GM18502 (cell line): ENCODE data around the gene TNS3.

Source experiments
- ATAC-seq: cut with Tn5 transposase; IDR thresholded peaks from one replicate; pipeline ENCODE4 v1.9.1; 2021; ENCODE audit warnings: mild to moderate bottlenecking; ENCODE audit not compliant: unreplicated experiment, poor library complexity

Gene TNS3

GRCh38 chr7:47378728-47379395 is 203.0 kb downstream of the TNS3 start:
- no peak for ATAC-seq

GRCh38 chr7:47377741-47378140 is 204.2 kb downstream of the TNS3 start:
- ATAC-seq: no peak

- no peak for ATAC-seq
These were observed 204.8 kb downstream of the TNS3 start for GRCh38 chr7:47376991-47377616.

GRCh38 chr7:47375121-47375938 is 206.6 kb downstream of the TNS3 start:
- ATAC-seq: no peak

GRCh38 chr7:47374538-47374937 is 207.4 kb downstream of the TNS3 start:
- no peak for ATAC-seq

GRCh38 chr7:47373871-47374451 is 207.9 kb downstream of the TNS3 start:
- ATAC-seq: no peak

- ATAC-seq: no peak
These were observed 210.1 kb downstream of the TNS3 start for GRCh38 chr7:47371733-47372368.

DNA sequence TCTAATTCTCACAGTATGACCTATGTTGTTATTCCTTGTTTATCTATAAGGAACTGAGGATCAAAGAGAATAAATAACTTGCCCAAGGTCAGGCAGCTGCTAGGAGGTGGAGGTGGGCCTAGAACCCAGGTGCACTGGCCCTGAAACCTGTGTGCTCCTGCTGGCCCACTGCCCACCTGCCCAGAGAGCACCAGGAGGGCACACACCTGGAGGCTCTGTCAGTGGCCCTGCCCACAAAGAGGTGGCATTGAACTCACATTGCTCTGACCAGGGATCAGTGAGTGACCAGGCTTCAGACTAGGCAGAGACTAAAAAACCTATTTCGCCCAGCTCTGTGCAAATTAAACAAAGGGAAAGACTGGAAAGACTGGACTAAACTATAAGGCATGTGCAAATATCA is 210.6 kb downstream of the TNS3 start:
- no peak for ATAC-seq

DNA sequence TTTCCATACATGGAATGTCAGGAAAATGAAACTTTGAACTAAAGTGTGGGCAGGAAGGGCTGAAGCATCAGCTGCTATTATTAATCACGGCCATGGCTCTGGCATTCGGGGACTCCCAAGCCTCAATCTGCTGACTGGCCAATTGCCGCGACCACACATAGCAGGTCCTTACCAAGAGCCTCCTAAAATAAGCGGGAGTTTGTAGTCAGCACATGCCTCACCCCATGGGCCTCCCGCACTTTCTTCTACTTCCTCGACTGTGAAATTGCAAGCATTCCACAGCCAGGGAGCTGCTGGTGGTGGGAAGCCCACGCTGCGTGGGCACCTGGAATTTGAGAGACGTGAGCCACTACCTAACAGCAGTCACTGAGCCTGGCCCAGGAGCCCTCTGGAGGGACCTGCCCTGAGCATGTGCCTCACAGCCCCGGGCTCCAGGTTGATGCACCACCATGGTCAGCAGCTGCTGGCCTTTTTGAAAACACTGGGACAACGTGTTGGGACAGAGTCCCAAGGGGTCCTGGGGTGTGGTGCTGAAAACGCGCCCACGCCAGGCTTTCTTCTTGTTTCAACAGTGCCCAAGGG is 211.4 kb downstream of the TNS3 start:
- ATAC-seq: no peak

GRCh38 chr7:47369736-47370135 is 212.2 kb downstream of the TNS3 start:
- ATAC-seq: no peak

- ATAC-seq: no peak
These were observed 213.6 kb downstream of the TNS3 start for GRCh38 chr7:47368190-47368812.

GRCh38 chr7:47367369-47367768 is 214.5 kb downstream of the TNS3 start:
- no peak for ATAC-seq

DNA sequence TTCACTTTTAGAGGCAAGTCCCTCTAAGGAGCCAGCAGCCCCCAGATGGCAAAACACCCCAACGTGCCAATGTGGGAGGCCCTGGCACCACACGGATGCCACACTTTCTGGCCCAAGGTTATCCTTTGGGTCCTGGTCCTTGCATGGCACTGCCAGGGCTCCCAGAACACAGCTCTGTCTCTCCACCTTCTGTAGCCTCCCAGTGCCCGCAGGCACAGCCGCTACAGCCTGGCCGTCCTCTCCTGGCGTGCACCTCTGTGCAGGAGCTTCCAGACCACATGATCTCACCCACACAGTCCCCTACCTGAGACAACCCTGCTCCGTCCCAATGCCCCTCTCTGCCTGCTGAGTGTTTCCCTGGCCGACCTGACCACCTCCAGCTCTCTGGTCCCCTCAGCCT is 215.0 kb downstream of the TNS3 start:
- ATAC-seq: no peak

DNA sequence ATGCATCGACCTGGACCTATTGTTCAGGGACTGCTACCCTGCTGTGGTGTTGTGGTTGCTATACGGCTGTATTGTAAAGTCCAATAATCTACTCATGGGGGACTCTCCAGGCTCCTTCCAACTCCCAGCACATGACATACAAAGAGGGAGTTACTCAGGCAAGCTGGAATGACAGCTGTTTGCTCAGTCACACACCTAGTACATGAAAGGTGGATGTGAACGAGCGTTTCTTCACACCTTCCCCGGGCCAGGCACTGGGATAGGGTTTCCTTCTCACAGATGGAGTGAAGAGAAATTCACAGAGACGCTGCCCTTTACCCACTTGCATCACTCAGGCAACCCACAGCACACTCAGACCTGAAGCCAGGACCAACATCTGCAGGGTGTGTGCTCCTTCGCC is 215.7 kb downstream of the TNS3 start:
- no peak for ATAC-seq

DNA sequence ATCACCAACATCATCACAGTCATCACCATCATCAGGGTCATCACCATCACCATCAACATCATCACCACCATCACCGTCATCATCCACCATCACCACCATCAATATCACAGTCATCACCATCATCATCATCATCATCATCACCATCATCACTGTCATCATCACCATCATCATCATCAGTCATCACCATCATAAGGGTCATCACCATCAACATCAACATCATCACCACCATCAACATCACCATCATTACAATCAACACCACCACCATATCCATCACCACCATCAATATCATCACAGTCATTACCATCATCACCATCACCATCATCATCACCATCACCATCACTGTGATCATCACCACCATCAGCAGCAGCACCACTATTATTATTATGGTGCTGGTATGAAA is 218.9 kb downstream of the TNS3 start:
- ATAC-seq: no peak

- ATAC-seq: no peak
These were observed 220.1 kb downstream of the TNS3 start for GRCh38 chr7:47361746-47362215.

- no peak for ATAC-seq
These were observed 220.7 kb downstream of the TNS3 start for GRCh38 chr7:47361236-47361635.

GRCh38 chr7:47360301-47360900 is 221.5 kb downstream of the TNS3 start:
- ATAC-seq: no peak

GRCh38 chr7:47358944-47359588 is 222.8 kb downstream of the TNS3 start:
- no peak for ATAC-seq
